Coronary artery (tissue), 2 donors: Measurements from ENCODE around the gene NFIB.

Experiments used
- DNase-seq: peaks from one replicate; pipeline ENCODE4 v3.0.0-alpha.2; 2017; ENCODE audit warnings: low spot score
- H3K27ac ChIP-seq, 2 donors: fragments of 200-600 bp; sonication (generic); one replicate each; pipeline ENCODE4 v1.5.1; 2016 to 2019
- H3K4me3 ChIP-seq: fragments of 200-600 bp; sonication (generic); 2 replicates; pipeline ENCODE4 v1.5.1; 2016; ENCODE audit warnings: mild to moderate bottlenecking, moderate library complexity
- TF ChIP-seq, protein P1 (sequence below): fragments of 200-600 bp; sonication (generic); IDR thresholded peaks from one replicate; pipeline ENCODE4 v1.5.1; 2019; ENCODE audit warnings: antibody characterized with exemption

NFIB gene

DNA sequence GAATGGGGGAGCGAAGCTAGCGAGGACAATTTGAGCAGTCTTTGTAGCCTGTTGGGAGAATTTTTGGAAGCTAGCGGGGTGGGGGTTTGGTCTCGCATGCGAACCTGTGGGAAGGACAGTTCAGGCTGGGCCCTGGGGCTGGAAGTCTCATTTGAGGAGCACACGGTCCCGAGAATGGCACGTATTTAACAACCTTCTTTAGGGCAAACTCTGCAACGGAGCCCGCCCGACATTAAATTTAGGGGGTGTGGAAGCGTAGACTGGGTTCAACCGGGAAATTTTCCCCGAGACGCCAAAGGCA is 35.2 kb upstream of the NFIB start:
- DNase-seq, result no peak
- Histone ChIP-seq H3K27ac (peak overlapping the region; percentile 92 to 93), H3K4me3 (peak overlapping the region; percentile 74)
- TF ChIP-seq, protein P1, sequence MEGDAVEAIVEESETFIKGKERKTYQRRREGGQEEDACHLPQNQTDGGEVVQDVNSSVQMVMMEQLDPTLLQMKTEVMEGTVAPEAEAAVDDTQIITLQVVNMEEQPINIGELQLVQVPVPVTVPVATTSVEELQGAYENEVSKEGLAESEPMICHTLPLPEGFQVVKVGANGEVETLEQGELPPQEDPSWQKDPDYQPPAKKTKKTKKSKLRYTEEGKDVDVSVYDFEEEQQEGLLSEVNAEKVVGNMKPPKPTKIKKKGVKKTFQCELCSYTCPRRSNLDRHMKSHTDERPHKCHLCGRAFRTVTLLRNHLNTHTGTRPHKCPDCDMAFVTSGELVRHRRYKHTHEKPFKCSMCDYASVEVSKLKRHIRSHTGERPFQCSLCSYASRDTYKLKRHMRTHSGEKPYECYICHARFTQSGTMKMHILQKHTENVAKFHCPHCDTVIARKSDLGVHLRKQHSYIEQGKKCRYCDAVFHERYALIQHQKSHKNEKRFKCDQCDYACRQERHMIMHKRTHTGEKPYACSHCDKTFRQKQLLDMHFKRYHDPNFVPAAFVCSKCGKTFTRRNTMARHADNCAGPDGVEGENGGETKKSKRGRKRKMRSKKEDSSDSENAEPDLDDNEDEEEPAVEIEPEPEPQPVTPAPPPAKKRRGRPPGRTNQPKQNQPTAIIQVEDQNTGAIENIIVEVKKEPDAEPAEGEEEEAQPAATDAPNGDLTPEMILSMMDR, result no peak

DNA sequence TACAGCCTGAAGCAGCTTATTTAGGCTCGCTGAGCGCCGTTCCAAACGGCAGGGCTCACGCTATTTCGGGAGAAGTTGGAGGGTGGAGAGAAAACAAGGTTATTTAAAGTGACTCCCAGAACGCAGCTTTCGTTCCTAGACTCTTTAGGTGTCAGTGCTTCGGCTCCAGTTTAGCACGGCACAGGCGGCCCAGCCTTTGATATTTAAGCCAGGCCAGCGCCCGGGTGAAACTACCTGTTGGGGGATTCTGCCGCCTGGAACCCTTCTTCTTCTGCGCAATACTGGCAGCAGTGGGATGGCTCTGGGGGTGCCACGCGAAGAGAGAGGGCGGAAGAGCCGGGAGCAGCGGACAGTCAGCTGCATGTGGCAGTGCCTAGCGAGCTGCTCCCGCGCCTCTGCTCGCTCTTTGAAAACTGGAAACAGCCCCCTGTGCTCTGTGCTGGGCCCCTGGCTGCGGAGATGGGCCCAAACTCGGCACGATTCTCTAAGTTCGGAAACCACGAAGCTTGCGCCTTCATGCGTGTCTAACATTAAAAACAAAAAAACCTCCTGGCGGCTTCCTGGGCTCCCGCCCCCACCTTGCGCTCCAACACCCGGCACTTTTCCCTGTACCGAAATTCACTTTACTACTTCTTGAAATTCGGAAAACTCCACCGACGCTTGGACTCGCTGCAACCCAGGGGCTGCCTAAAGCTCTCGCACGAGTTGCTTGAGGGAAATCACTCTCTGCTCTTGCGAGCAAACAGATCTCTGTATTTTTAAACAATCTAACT is 34.6 kb upstream of the NFIB start:
- Histone ChIP-seq H3K27ac (peak overlapping the region; percentile 92 to 93), H3K4me3 (peak overlapping the region; percentile 74)
- no peak for DNase-seq
- TF ChIP-seq, protein P1, result no peak

DNA sequence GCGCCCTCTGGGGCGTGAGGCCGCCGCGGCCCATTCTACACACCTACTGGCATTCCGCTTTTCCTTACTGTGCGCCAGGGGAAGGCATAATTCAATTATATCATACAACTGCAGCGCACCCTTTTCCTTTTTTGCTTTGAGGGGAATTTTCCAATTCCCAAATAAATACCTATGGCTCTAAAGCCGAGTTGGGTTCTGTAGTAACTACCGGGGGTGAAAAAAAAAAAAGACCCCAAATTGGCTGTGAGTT is 34.1 kb upstream of the NFIB start:
- H3K27ac ChIP-seq, result peak overlapping the region; percentile 92 to 93
- H3K4me3 ChIP-seq, result peak overlapping the region; percentile 74
- DNase-seq, result no peak
- TF ChIP-seq, protein P1, result no peak

DNA sequence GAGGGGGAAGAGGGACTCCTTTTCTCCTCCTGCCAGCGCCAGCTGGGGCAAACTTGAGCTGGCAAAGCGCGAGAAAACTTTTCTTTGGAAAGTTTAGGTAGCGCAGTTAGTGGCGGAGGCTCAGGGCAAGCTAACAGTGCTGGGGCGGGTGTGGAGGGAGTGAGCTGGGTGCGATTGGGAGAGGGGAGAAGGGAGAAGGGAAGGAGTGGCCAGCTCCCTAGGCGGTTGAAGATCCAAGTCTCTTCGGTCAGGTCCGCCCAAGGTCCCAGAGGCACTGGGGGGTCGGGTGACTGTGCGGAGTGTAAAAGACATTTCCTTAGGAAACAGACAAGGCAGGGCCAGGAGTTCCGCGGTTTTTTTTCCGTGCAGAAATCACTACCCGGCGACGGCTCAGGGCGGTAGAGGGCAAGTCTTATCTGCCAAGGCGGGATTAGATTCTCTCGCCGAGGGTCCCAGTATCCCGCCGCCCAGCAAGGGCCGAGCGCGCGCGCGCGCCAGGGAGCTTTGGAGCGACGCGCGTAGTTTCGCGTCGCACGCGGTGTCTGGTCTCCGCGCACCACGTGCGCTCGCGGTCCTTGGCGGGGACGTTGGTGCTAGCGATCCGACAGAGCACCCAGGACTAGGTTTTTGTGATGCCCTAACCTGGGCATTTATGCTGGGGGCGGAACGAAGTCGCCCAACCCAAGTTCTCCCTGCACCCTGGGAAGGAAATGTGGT is 33.6 kb upstream of the NFIB start:
- TF ChIP-seq, protein P1, result no peak
- peak overlapping the region; percentile 74 for H3K4me3 ChIP-seq
- H3K27ac ChIP-seq, result peak overlapping the region; percentile 92 to 93
- peak; percentile 82 for DNase-seq

DNA sequence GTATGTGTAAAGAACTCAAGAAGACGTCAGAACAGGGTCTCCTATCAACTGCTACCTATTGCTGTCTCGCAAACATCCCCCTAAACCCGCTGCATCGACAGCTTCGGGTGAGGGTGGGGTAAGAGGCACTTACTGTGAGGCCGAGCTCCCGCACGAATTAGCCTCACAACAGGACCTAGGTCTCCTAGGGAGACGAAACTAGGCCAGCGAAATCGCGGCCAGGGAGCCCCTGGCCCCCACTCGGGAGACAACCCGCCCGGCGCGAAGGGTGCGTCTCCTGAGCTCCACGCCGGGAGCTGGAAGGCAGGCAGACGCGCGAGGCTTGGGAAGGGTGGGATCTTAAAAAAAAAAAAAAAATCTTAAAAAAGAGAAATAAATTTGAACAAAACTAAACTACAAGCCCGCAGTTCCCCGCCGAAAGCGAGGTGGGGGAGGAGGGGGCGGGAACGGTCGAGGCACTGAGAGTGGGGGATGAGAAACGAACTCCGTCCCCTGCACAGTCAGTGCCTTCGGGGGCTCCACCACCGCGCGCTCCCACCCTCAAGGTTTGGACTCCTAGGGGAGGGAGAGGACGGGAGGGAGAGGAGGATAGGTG is 33.0 kb upstream of the NFIB start:
- Histone ChIP-seq H3K4me3 (peak overlapping the region; percentile 74), H3K27ac (peak overlapping the region; percentile 92 to 93)
- DNase-seq, result no peak
- TF ChIP-seq, protein P1, result no peak

DNA sequence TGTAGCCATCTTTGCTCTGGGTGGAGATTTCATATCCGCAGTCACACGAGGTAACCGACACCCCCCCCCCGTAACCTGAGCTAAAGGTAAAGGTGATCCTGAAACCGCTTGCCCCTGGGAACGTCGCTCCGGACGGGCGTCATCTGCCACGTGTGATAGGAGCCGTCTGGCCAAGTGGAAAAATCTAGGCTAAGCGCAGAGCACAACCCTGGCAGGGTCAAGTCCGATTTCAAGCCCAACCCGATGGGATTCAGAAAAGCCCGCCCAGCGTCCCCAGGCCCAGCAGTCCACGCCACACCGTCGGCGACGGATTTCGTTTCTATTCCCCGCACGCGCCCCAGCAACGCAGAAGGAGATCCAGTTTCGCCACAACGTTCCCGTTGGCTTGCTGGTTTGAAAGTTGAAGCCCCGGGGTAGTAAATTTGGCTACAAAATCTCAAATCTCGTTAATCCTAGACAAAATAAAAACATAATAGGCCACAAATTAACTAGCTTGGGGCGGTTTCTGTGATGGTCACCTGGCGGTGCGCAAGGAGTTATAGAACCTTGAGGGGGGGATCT is 32.4 kb upstream of the NFIB start:
- peak overlapping the region; percentile 92 to 93 for H3K27ac ChIP-seq
- DNase-seq, result peak; percentile 80
- TF ChIP-seq, protein P1, result no peak
- H3K4me3 ChIP-seq, result peak overlapping the region; percentile 74
